B cell (primary cell): ENCODE measurements around the gene PIGQ. TPM values are rescaled to one million over a fixed set of nuclear protein-coding genes. Genes with fewer than 3 reads are reported as not detected.

ENCODE experiments used
- ATAC-seq: fragments of 200-7000 bp; cut with Tn5 transposase; one replicate; pipeline ENCODE4 v1.10.0; 2021; ENCODE audit warnings: low read depth, mild to moderate bottlenecking, moderate number of reproducible peaks, moderate library complexity
- CTCF ChIA-PET: fragments of 350-600 bp; sonication (Branson Sonifier 250); formaldehyde crosslinking; loops from one replicate; lab custom pipeline; 2021; ENCODE audit warnings: antibody characterized with exemption, inconsistent platforms; lab: Charles Lee
- POLR2A ChIA-PET: fragments of 350-600 bp; sonication (Branson Sonifier 250); formaldehyde crosslinking; loops from one replicate; lab custom pipeline; 2021; ENCODE audit warnings: antibody characterized with exemption; lab: Charles Lee
- DNase-seq: peaks from one replicate; pipeline ENCODE4 v3.0.0; 2013
- H2AFZ ChIP-seq: 2 replicates; pipeline ENCODE4 v1.6.1; 2012; ENCODE audit warnings: mild to moderate bottlenecking, low read depth, low read length; ENCODE audit not compliant: insufficient read depth, poor library complexity, severe bottlenecking
- H3K27ac ChIP-seq, 2 donors: 1 replicate in 1 of 2; 2 replicates in 1 of 2; pipeline ENCODE4 v1.5.1; 2012 to 2013; ENCODE audit warnings: low read length in 2 of 2, mild to moderate bottlenecking in 2 of 2, moderate library complexity in 1 of 2
- H3K27me3 ChIP-seq, 4 experiments: fragments of 200-600 bp in 1 of 4; sonication (generic) in 1 of 4; replicated peaks in 1 of 4; 1 replicate in 2 of 4; 2 replicates in 2 of 4; pipeline versions ENCODE4 v1.6.1 to v1.7.0; 2013 to 2016; ENCODE audit warnings: low read length in 3 of 4, mild to moderate bottlenecking in 2 of 4, mixed read lengths in 1 of 4, moderate library complexity in 1 of 4; ENCODE audit not compliant: insufficient read depth in 4 of 4, control insufficient read depth in 3 of 4; ENCODE audit errors: control extremely low read depth in 1 of 4
- H3K36me3 ChIP-seq, 2 experiments: replicated peaks in 1 of 2; 1 replicate in 1 of 2; 2 replicates in 1 of 2; pipeline versions ENCODE4 v1.6.1 to v1.7.1; 2013; ENCODE audit warnings: low read length in 1 of 2; ENCODE audit not compliant: insufficient read depth in 2 of 2, control insufficient read depth in 1 of 2; ENCODE audit errors: control extremely low read depth in 1 of 2, extremely low read depth in 1 of 2
- H3K4me1 ChIP-seq, 2 donors: fragments of 200-600 bp in 1 of 2; sonication (generic) in 1 of 2; 1 replicate in 1 of 2; 2 replicates in 1 of 2; pipeline versions ENCODE4 v1.5.1 to v1.6.1; 2013 to 2017; ENCODE audit warnings: low read length in 2 of 2; ENCODE audit not compliant: control insufficient read depth in 2 of 2, insufficient read depth in 2 of 2
- H3K4me2 ChIP-seq: replicated peaks from 2 replicates; pipeline ENCODE3; 2012; ENCODE audit warnings: mild to moderate bottlenecking, low read depth, low read length; ENCODE audit not compliant: poor library complexity, severe bottlenecking
- H3K4me3 ChIP-seq, 5 experiments: fragments of 200-600 bp in 1 of 5; sonication (generic) in 1 of 5; 1 replicate in 3 of 5; 2 replicates in 2 of 5; pipeline versions ENCODE4 v1.5.1 to v1.7.0; 2011 to 2016; ENCODE audit warnings: low read length in 4 of 5, mild to moderate bottlenecking in 4 of 5, low read depth in 2 of 5, control low read depth in 1 of 5, moderate library complexity in 1 of 5; ENCODE audit not compliant: insufficient read depth in 1 of 5; ENCODE audit errors: control extremely low read depth in 1 of 5, extremely low read depth in 1 of 5
- H3K79me2 ChIP-seq: fragments of 200-600 bp; sonication (generic); one replicate; pipeline ENCODE4 v1.6.0; 2016; ENCODE audit warnings: low read length; ENCODE audit not compliant: control insufficient read depth, insufficient read depth
- H3K9ac ChIP-seq: fragments of 200-600 bp; sonication (generic); 2 replicates; pipeline ENCODE4 v1.6.1; 2017; ENCODE audit warnings: mild to moderate bottlenecking, low read length, moderate library complexity
- H3K9me3 ChIP-seq, 3 donors: one replicate each; pipeline versions ENCODE4 v1.6.1 to v1.7.1; 2013; ENCODE audit warnings: low read length in 2 of 3; ENCODE audit not compliant: control insufficient read depth in 2 of 3, insufficient read depth in 1 of 3; ENCODE audit errors: control extremely low read depth in 1 of 3
- H4K20me1 ChIP-seq: 2 replicates; pipeline ENCODE4 v1.6.0; 2012; ENCODE audit warnings: mild to moderate bottlenecking, low read length; ENCODE audit not compliant: insufficient read depth, control insufficient read depth, poor library complexity, severe bottlenecking
- H3K27ac Mint-ChIP-seq: one replicate; pipeline ENCODE4 v1.8.0; 2021; ENCODE audit warnings: mixed read lengths
- H3K27me3 Mint-ChIP-seq: one replicate; pipeline ENCODE4 v1.8.0; 2021; ENCODE audit warnings: mixed read lengths
- H3K4me1 Mint-ChIP-seq: one replicate; pipeline ENCODE4 v1.8.0; 2021; ENCODE audit warnings: mixed read lengths
- H3K4me3 Mint-ChIP-seq: one replicate; pipeline ENCODE4 v1.8.0; 2021; ENCODE audit warnings: mixed read lengths
- H3K9me3 Mint-ChIP-seq: one replicate; pipeline ENCODE4 v1.8.0; 2022; ENCODE audit warnings: mixed read lengths; ENCODE audit not compliant: insufficient read depth
- EZH2 ChIP-seq: IDR thresholded peaks from 2 replicates; pipeline ENCODE4 v1.6.1; 2012; ENCODE audit warnings: borderline replicate concordance, low read depth, mild to moderate bottlenecking, moderate library complexity, low read length; ENCODE audit not compliant: insufficient read depth, poor library complexity, severe bottlenecking
- WGBS: methylation state at CpG from one replicate; pipeline ENCODE4 v1.1.5; 2013; ENCODE audit warnings: missing lambda C conversion rate; ENCODE audit not compliant: insufficient coverage; 5-methylcytosine and 5-hydroxymethylcytosine counted together
- intact Hi-C: fragments of 100-400 bp; cut with micrococcal nuclease; formaldehyde crosslinking; loops from one replicate; pipeline ENCODE4 v1.10.0; 2022
- polyA plus RNA-seq: library from polyadenylated mRNA; depleted of rRNA; stranded (reverse); fragments of >200 nt; gene quantifications from 2 replicates; pipeline ENCODE4 v1.2.3, GENCODE V29; 2012
- total RNA-seq, 2 donors: library from RNA; stranded (reverse); fragments of 120-200 nt in 1 of 2; gene quantifications; 1 replicate in 1 of 2; 2 replicates in 1 of 2; pipeline versions ENCODE4 v1.2.3 to v1.2.4, GENCODE V29; 2013 to 2022
- TF ChIP-seq, protein P1 (sequence below): fragments of 200-600 bp; IDR thresholded peaks from one replicate; pipeline ENCODE4 v1.8.0; 2022; ENCODE audit warnings: antibody characterized with exemption, mild to moderate bottlenecking

The PIGQ gene
- total and polyA plus RNA-seq, 2 donors (not counting 1 experiment from before 2014, with no cell fraction given): 56.9 to 68.5 TPM

DNA sequence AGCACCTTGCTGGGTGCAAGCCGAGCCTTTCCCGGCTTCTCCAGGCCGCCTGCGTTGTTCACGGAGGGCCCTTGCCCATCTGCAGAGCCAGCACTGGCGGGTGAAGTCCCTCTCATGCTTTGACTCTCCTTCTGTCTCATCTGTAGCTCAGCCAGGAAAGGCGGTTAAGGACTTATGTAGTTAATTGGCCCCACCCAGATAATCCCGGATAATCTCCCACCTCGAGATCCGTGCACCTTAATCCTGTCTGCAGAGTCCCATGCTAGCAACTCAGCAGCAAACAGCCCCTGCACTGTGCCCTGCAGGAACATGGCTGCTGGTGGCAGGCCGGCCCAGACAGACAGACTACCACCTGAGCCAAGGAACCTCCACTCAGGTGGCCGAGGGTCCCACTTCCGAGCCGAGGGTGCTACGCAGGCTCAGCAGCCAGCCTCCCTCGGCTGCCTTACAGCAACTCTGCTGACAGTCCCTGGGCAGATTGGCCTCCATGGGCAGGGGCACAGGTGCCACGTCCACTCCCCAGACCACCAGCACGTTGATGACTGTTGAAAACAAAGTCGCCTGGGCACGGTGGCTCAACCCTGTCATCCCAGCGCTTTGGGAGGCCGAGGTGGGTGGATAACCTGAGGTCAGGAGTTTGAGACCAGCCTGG is 37.0 kb downstream of the PIGQ start:
- Histone ChIP-seq H3K4me2 (no peak overlapping the region), H2AFZ (no peak overlapping the region), H3K27me3 (no peaks in the 10 kb centered on the region), H4K20me1 (peaks cover 45% of the 10 kb centered on the region), H3K4me1 (no peaks in the 10 kb centered on the region), H3K4me3 (no peak overlapping the region), H3K36me3 (no peaks in the 10 kb centered on the region), H3K27ac (no peak overlapping the region), H3K9ac (no peak overlapping the region), H3K79me2 (peaks cover 90% of the 10 kb centered on the region), H3K9me3 (peaks cover 0 to 19% (median 10%) of the 10 kb centered on the region in 3 donors)
- Mint-ChIP-seq H3K27ac (no peak overlapping the region), H3K27me3 (no peaks in the 10 kb centered on the region), H3K9me3 (no peaks in the 10 kb centered on the region), H3K4me1 (peaks cover 8% of the 10 kb centered on the region), H3K4me3 (no peak overlapping the region)
- DNase-seq (no peak), ATAC-seq (no peak)
- CTCF ChIA-PET: no interaction called here
- POLR2A ChIA-PET: interaction anchor here (0.6 kb wide), 1 partner anchor 15 kb away, joined by 3 read pairs; no protein-coding TSS in a partner anchor
- intact Hi-C loops: no loop called here
- TF ChIP-seq, protein P1, sequence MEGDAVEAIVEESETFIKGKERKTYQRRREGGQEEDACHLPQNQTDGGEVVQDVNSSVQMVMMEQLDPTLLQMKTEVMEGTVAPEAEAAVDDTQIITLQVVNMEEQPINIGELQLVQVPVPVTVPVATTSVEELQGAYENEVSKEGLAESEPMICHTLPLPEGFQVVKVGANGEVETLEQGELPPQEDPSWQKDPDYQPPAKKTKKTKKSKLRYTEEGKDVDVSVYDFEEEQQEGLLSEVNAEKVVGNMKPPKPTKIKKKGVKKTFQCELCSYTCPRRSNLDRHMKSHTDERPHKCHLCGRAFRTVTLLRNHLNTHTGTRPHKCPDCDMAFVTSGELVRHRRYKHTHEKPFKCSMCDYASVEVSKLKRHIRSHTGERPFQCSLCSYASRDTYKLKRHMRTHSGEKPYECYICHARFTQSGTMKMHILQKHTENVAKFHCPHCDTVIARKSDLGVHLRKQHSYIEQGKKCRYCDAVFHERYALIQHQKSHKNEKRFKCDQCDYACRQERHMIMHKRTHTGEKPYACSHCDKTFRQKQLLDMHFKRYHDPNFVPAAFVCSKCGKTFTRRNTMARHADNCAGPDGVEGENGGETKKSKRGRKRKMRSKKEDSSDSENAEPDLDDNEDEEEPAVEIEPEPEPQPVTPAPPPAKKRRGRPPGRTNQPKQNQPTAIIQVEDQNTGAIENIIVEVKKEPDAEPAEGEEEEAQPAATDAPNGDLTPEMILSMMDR: no peak
- no peak for TF ChIP-seq EZH2
- WGBS: over 99% methylated on average over 18 of the region's 22 CpGs

DNA sequence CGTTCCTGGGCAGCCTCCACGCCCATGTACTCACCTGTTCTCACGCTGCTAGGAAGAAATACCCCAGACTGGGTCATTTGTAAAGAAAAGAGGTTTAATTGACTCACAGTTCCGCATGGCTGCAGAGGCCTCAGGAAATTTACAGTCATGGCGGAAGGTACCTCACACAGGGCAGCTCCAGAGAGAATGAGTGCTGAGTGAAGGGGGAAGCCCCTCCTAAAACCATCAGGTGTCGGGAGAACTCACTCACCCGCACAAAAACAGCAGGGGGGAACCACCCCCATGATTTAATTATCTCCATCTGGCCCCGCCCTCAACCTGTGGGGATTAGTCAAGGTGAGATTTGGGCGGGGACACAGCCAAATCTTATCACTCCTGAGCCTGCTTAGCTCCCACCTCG is 38.3 kb downstream of the PIGQ start:
- DNase-seq (no peak), ATAC-seq (no peak)
- Histone ChIP-seq H4K20me1 (peaks cover 45% of the 10 kb centered on the region), H3K4me1 (no peaks in the 10 kb centered on the region), H2AFZ (no peak overlapping the region), H3K27me3 (no peaks in the 10 kb centered on the region), H3K9me3 (peaks cover 0 to 19% (median 10%) of the 10 kb centered on the region in 3 donors), H3K27ac (no peak overlapping the region), H3K36me3 (no peaks in the 10 kb centered on the region), H3K9ac (no peak overlapping the region), H3K4me2 (no peak overlapping the region), H3K4me3 (no peak overlapping the region), H3K79me2 (peaks cover 78% of the 10 kb centered on the region)
- Mint-ChIP-seq H3K27me3 (no peaks in the 10 kb centered on the region), H3K4me3 (no peak overlapping the region), H3K9me3 (no peaks in the 10 kb centered on the region), H3K4me1 (peaks cover 8% of the 10 kb centered on the region), H3K27ac (no peak overlapping the region)
- POLR2A ChIA-PET: interaction anchor here (0.7 kb wide), 1 partner anchor 1220 kb away, joined by 5 read pairs; no protein-coding TSS in a partner anchor
- CTCF ChIA-PET: no interaction called here
- intact Hi-C loops: no loop called here
- TF ChIP-seq, protein P1: no peak
- TF ChIP-seq EZH2: no peak
- 83% methylated on average over 5 of the region's 10 CpGs for WGBS
